Suprapubic skin (tissue), 4 donors: ENCODE measurements around the gene BNC2.

Source experiments
- CTCF ChIP-seq, 2 donors: fragments of 200-600 bp in 1 of 2; fragments of 450-650 bp in 1 of 2; sonication (generic) in 1 of 2; IDR thresholded peaks; one replicate each; pipeline ENCODE4 v1.5.1; 2016 to 2019; ENCODE audit warnings: antibody characterized with exemption in 2 of 2, mild to moderate bottlenecking in 1 of 2, moderate library complexity in 1 of 2
- EP300 ChIP-seq: sonication (generic); formaldehyde crosslinking; IDR thresholded peaks from one replicate; pipeline ENCODE4 v1.6.1; 2017; ENCODE audit warnings: antibody characterized with exemption
- POLR2A ChIP-seq, 2 donors: fragments of 450-650 bp; IDR thresholded peaks; one replicate each; pipeline ENCODE4 v1.6.1; 2017; ENCODE audit warnings: antibody characterized with exemption in 2 of 2, mild to moderate bottlenecking in 2 of 2, moderate library complexity in 2 of 2
- POLR2AphosphoS5 ChIP-seq, 3 donors: sonication (generic); formaldehyde crosslinking; IDR thresholded peaks; one replicate each; pipeline ENCODE4 v1.6.1; 2017; ENCODE audit warnings: antibody characterized with exemption in 3 of 3

- TF ChIP-seq EP300 (no peak), CTCF (IDR thresholded peaks at IDR 0.05) (no peak), POLR2A (IDR thresholded peaks at IDR 0.05) (no peak), POLR2AphosphoS5 (IDR thresholded peaks at IDR 0.05) (no peak)
Measured at GRCh38 chr9:16613051-16613450, 257.4 kb downstream of the BNC2 start.
